SK-N-SH treated with all-trans-retinoic acid at 6 μM for 48 hours (cell line): ENCODE results near the gene RCOR1.

Source experiments
- ARNTL ChIP-seq: fragments of 450-650 bp; formaldehyde crosslinking; IDR thresholded peaks from 2 replicates; pipeline ENCODE4 v1.5.0; 2020; ENCODE audit warnings: low read depth, mild to moderate bottlenecking, moderate library complexity, borderline replicate concordance
- BACH2 ChIP-seq: fragments of 250-450 bp; sonication (Bioruptor Pico); IDR thresholded peaks from 2 replicates; pipeline ENCODE4 v1.9.0; 2021; ENCODE audit warnings: mild to moderate bottlenecking, borderline replicate concordance
- GLIS3 ChIP-seq: fragments of 250-450 bp; sonication (Bioruptor Pico); IDR thresholded peaks from 2 replicates; pipeline ENCODE4 v1.5.0; 2020; ENCODE audit warnings: mild to moderate bottlenecking, moderate library complexity
- PATZ1 ChIP-seq: fragments of 250-450 bp; sonication (Bioruptor Pico); IDR thresholded peaks from 2 replicates; pipeline ENCODE4 v1.8.0; 2020; ENCODE audit warnings: mild to moderate bottlenecking, moderate library complexity, borderline replicate concordance
- TOX ChIP-seq: fragments of 250-450 bp; sonication (Bioruptor Pico); IDR thresholded peaks from 2 replicates; pipeline ENCODE4 v1.8.0; 2021; ENCODE audit warnings: mild to moderate bottlenecking, moderate library complexity, borderline replicate concordance
- ZC3H10 ChIP-seq: fragments of 250-450 bp; sonication (Bioruptor Pico); IDR thresholded peaks from 2 replicates; pipeline ENCODE4 v1.5.1; 2021; ENCODE audit warnings: mild to moderate bottlenecking, moderate library complexity
- ZNF565 ChIP-seq: fragments of 450-650 bp; formaldehyde crosslinking; conservative IDR thresholded peaks from 2 replicates; pipeline ENCODE4 v1.5.0; 2020; ENCODE audit warnings: low read depth, mild to moderate bottlenecking, moderate library complexity
- ZNF8 ChIP-seq: fragments of 450-650 bp; formaldehyde crosslinking; IDR thresholded peaks from 2 replicates; pipeline ENCODE4 v1.5.0; 2020; ENCODE audit warnings: mild to moderate bottlenecking, moderate library complexity

GRCh38 chr14:102667703-102668102, 75.3 kb downstream of the RCOR1 start:
- no peak for TF ChIP-seq PATZ1 (CRISPR knock-in tag)
- no peak for TF ChIP-seq TOX (CRISPR knock-in tag)
- no peak for TF ChIP-seq ZNF8 (CRISPR knock-in tag)
- TF ChIP-seq GLIS3 (CRISPR knock-in tag): no peak
- TF ChIP-seq ZNF565: no peak
- no peak for TF ChIP-seq BACH2 (CRISPR knock-in tag)
- TF ChIP-seq ARNTL: no peak
- no peak for TF ChIP-seq ZC3H10 (CRISPR knock-in tag)
